HepG2 (cell line): ENCODE results near the gene PPP1R13B. TPM values are rescaled to one million over a fixed set of nuclear protein-coding genes. Genes with fewer than 3 reads are reported as not detected.

Experiments
- ATAC-seq: fragments of 200-7000 bp; cut with Tn5 transposase; 3 replicates; pipeline ENCODE4 v1.9.1; 2020; ENCODE audit warnings: mild to moderate bottlenecking, moderate library complexity
- BruUV-seq: library from RNA; stranded (reverse); fragments of 400-500 nt; replicated peaks from 2 replicates; lab custom pipeline; 2021; lab: Mats Ljungman, UMichigan
- CTCF ChIA-PET: fragments of 300-600 bp; formaldehyde crosslinking; extraction: SDS; loops from one replicate; lab custom pipeline; 2021; ENCODE audit warnings: low total read pairs, inconsistent platforms, low intra/inter-chr PET ratio; lab: Yijun Ruan, JAX
- POLR2A ChIA-PET: fragments of 350-600 bp; sonication (Branson Sonifier 250); formaldehyde crosslinking; loops from one replicate; lab custom pipeline; 2020; ENCODE audit warnings: antibody characterized with exemption, inconsistent platforms; lab: Yijun Ruan, JAX
- DNase-seq: peaks from one replicate; pipeline ENCODE4 v3.0.0-alpha.2; 2015; ENCODE audit warnings: low spot score
- FAIRE-seq: peaks from 3 replicates; lab custom pipeline; 2011; peaks lifted over from hg19 to GRCh38; lab: Jason Lieb, UNC
- H2AFZ ChIP-seq: one replicate; pipeline ENCODE4 v1.6.1; 2011; ENCODE audit warnings: low read length, inconsistent platforms
- H3K27ac ChIP-seq: fragments of 300-600 bp; 3 replicates; pipeline ENCODE4 v1.8.0; 2011; ENCODE audit warnings: mixed run types, mild to moderate bottlenecking, mixed read lengths, low read length, inconsistent platforms; ENCODE audit not compliant: insufficient read depth; ENCODE audit errors: extremely low read length
- H3K27me3 ChIP-seq, 2 experiments: fragments of 200-600 bp in 1 of 2; 2 replicates in 1 of 2; 3 replicates in 1 of 2; pipeline versions ENCODE4 v1.6.0 to v1.8.0; 2011; ENCODE audit warnings: low read length in 2 of 2, mild to moderate bottlenecking in 2 of 2, moderate library complexity in 2 of 2, inconsistent platforms in 1 of 2; ENCODE audit not compliant: insufficient read depth in 2 of 2, control insufficient read depth in 1 of 2
- H3K36me3 ChIP-seq, 2 experiments: fragments of 200-600 bp in 1 of 2; replicated peaks in 1 of 2; 2 replicates in 1 of 2; 3 replicates in 1 of 2; pipeline versions ENCODE4 v1.5.1 to v1.8.0; 2011; ENCODE audit warnings: low read length in 2 of 2, inconsistent platforms in 1 of 2; ENCODE audit not compliant: insufficient read depth in 2 of 2, control insufficient read depth in 1 of 2
- H3K4me1 ChIP-seq: 2 replicates; pipeline ENCODE4 v1.5.1; 2012; ENCODE audit warnings: low read length, inconsistent platforms; ENCODE audit not compliant: insufficient read depth
- H3K4me2 ChIP-seq: 2 replicates; pipeline ENCODE4 v1.6.0; 2011; ENCODE audit warnings: low read depth, low read length, inconsistent platforms
- H3K4me3 ChIP-seq, 3 experiments: fragments of 200-600 bp in 1 of 3; sonication (generic), shearing (Covaris generic) in 1 of 3; replicated peaks in 1 of 3; 2 replicates each; pipeline ENCODE4 v1.5.1; 2011 to 2016; ENCODE audit warnings: low read length in 3 of 3, inconsistent platforms in 2 of 3, low read depth in 2 of 3, mild to moderate bottlenecking in 2 of 3, control low read depth in 1 of 3, mixed read lengths in 1 of 3; ENCODE audit not compliant: insufficient read depth in 1 of 3
- H3K79me2 ChIP-seq: one replicate; pipeline ENCODE4 v1.6.1; 2011; ENCODE audit warnings: low read length, inconsistent platforms; ENCODE audit not compliant: insufficient read depth
- H3K9ac ChIP-seq: 2 replicates; pipeline ENCODE4 v1.6.0; 2011; ENCODE audit warnings: mild to moderate bottlenecking, low read depth, low read length, inconsistent platforms; ENCODE audit not compliant: insufficient read depth
- H3K9me3 ChIP-seq: 2 replicates; pipeline ENCODE4 v1.5.1; 2012; ENCODE audit warnings: mild to moderate bottlenecking, low read length
- H4K20me1 ChIP-seq: 2 replicates; pipeline ENCODE4 v1.6.0; 2011; ENCODE audit warnings: inconsistent platforms, mild to moderate bottlenecking, low read length, moderate library complexity; ENCODE audit not compliant: insufficient read depth
- DZIP1 ChIP-seq: sonication (generic); formaldehyde crosslinking; IDR thresholded peaks from 2 replicates; pipeline ENCODE4 v1.5.0; 2020; ENCODE audit warnings: mild to moderate bottlenecking, missing genetic modification reagents
- GABPB1 ChIP-seq: IDR thresholded peaks from 2 replicates; pipeline ENCODE4 v1.6.1; 2016; ENCODE audit warnings: mild to moderate bottlenecking, missing genetic modification reagents, moderate library complexity, missing compliant biosample characterization
- HIC2 ChIP-seq: sonication (generic); formaldehyde crosslinking; IDR thresholded peaks from 2 replicates; pipeline ENCODE4 v1.9.0; 2022; ENCODE audit warnings: low read depth, missing genetic modification reagents
- HOXA7 ChIP-seq: sonication (generic); formaldehyde crosslinking; IDR thresholded peaks from 2 replicates; pipeline ENCODE4 v1.8.1; 2022; ENCODE audit warnings: mild to moderate bottlenecking, missing genetic modification reagents, moderate library complexity
- NRL ChIP-seq: sonication (generic); formaldehyde crosslinking; IDR thresholded peaks from 2 replicates; pipeline ENCODE4 v1.5.0; 2020; ENCODE audit warnings: missing genetic modification reagents, mild to moderate bottlenecking, moderate library complexity, borderline replicate concordance
- TRIM24 ChIP-seq: sonication (generic); formaldehyde crosslinking; IDR thresholded peaks from 2 replicates; pipeline ENCODE4 v1.8.0; 2022; ENCODE audit warnings: mild to moderate bottlenecking, missing genetic modification reagents
- U2AF1 ChIP-seq: fragments of 200-400 bp; formaldehyde crosslinking; optimal IDR thresholded peaks from 2 replicates; pipeline ENCODE3; 2017; ENCODE audit warnings: mild to moderate bottlenecking, low read depth, low read length
- ZBTB7B ChIP-seq: sonication (generic); formaldehyde crosslinking; IDR thresholded peaks from 2 replicates; pipeline ENCODE4 v1.4.0; 2020; ENCODE audit warnings: missing genetic modification reagents
- ZNF558 ChIP-seq: sonication (generic); formaldehyde crosslinking; IDR thresholded peaks from 2 replicates; pipeline ENCODE4 v1.9.0; 2022; ENCODE audit warnings: mild to moderate bottlenecking, missing genetic modification reagents, borderline replicate concordance
- ZNF629 ChIP-seq: sonication (generic); formaldehyde crosslinking; conservative IDR thresholded peaks from 2 replicates; pipeline ENCODE4 v1.5.0; 2020; ENCODE audit warnings: missing genetic modification reagents
- ZNF672 ChIP-seq: sonication (generic); formaldehyde crosslinking; IDR thresholded peaks from 2 replicates; pipeline ENCODE4 v1.8.1; 2022; ENCODE audit warnings: missing genetic modification reagents
- ZNF770 ChIP-seq: sonication (generic); formaldehyde crosslinking; IDR thresholded peaks from 2 replicates; pipeline ENCODE4 v1.5.0; 2020; ENCODE audit warnings: mild to moderate bottlenecking, missing genetic modification reagents
- ZNF788 ChIP-seq: sonication (generic); formaldehyde crosslinking; IDR thresholded peaks from 2 replicates; pipeline ENCODE4 v1.5.0; 2020; ENCODE audit warnings: mild to moderate bottlenecking, missing genetic modification reagents, borderline replicate concordance
- WGBS: methylation state at CpG from one replicate; pipeline ENCODE4 v1.1.6; 2017; ENCODE audit warnings: low lambda C conversion rate; 5-methylcytosine and 5-hydroxymethylcytosine counted together
- in situ Hi-C: cut with HindIII; loops from 2 replicates; pipeline ENCODE4 v1.10.0; 2017; ENCODE audit warnings: low pct_unique_long_range_greater_than_20kb; ENCODE audit not compliant: extremely low pct_ligation_motif_present
- intact Hi-C: fragments of 100-400 bp; cut with micrococcal nuclease; formaldehyde crosslinking; loops from one replicate; pipeline ENCODE4 v1.10.0; 2022; ENCODE audit not compliant: unreplicated experiment
- polyA plus RNA-seq, 8 experiments: library from polyadenylated mRNA; depleted of rRNA in 3 of 8; stranded (reverse) in 7 of 8; unstranded in 1 of 8; fragments of >200 nt; fragmentation: Illumina TruSeq in 4 of 8; extraction: Trizol in 4 of 8; gene quantifications; 2 replicates each; pipeline versions ENCODE4 v1.2.1 to v1.2.3, GENCODE V29; 2011 to 2016; ENCODE audit warnings: low read depth in 4 of 8, missing spikeins in 1 of 8, mixed read lengths in 1 of 8; ENCODE audit not compliant: insufficient read depth in 1 of 8
- total RNA-seq, 5 experiments: library from RNA; depleted of rRNA; stranded (reverse); fragments of >200 nt; fragmentation: Illumina TruSeq; extraction: Trizol; gene quantifications; 2 replicates each; pipeline ENCODE4 v1.2.3, GENCODE V29; 2016; ENCODE audit warnings: low read depth in 1 of 5
- TF ChIP-seq, protein P1 (sequence below): sonication (generic); IDR thresholded peaks from 2 replicates; pipeline ENCODE4 v1.6.1; 2016; ENCODE audit warnings: low read depth, borderline replicate concordance
- TF ChIP-seq, protein P2 (sequence below): IDR thresholded peaks from 2 replicates; pipeline ENCODE4 v1.6.1; 2018; ENCODE audit warnings: missing genetic modification reagents, mild to moderate bottlenecking, missing compliant biosample characterization

PPP1R13B gene
- total and polyA plus RNA-seq, 2 of the 13 experiments (the other 11 are each of a cell fraction or from before 2014, with no cell fraction given): 4.6 to 9.4 TPM

- BruUV-seq: no TSS peak
- Histone ChIP-seq H3K27me3 (no peaks in the 10 kb centered on the region), H3K36me3 (no peaks in the 10 kb centered on the region), H3K9ac (peak overlapping the region; percentile 67; the same call in 1 of the 2 replicates), H3K9me3 (no peaks in the 10 kb centered on the region), H2AFZ (no peak overlapping the region), H3K4me1 (peaks cover 95% of the 10 kb centered on the region), H3K79me2 (no peaks in the 10 kb centered on the region), H3K4me3 (peak overlapping the region; percentile 46 to 75 (median 56); a peak in 5 of 6 replicates), H4K20me1 (no peaks in the 10 kb centered on the region), H3K27ac (peak overlapping the region; percentile 66), H3K4me2 (peak overlapping the region; percentile 98)
- POLR2A ChIA-PET: interaction anchor here (0.9 to 7.3 kb wide), 6 partner anchors 9 to 38 kb away, joined by 3 to 195 read pairs (median 6); no protein-coding TSS in a partner anchor
- intact Hi-C loops: loop anchor here (1.0 kb wide), 1 partner anchor 21 kb away; no protein-coding TSS in a partner anchor
- 54% methylated on average over 11 of the region's 15 CpGs for WGBS
- FAIRE-seq (no peak), ATAC-seq (peak; percentile 2; the same call in 2 of the 3 replicates), DNase-seq (no peak)
- CTCF ChIA-PET: no interaction called here
- in situ Hi-C loops: no loop called here
- TF ChIP-seq HIC2 (CRISPR knock-in tag) (peak; percentile 28; the same call in 1 of the 2 replicates), ZNF558 (CRISPR knock-in tag) (no peak), GABPB1 (CRISPR knock-in tag) (0 out of 2 replicates have a peak, but pooled peaks have one; percentile 8), U2AF1 (peak; percentile 42), TRIM24 (no peak), ZBTB7B (CRISPR knock-in tag) (peak; percentile 53; the same call in 1 of the 2 replicates), HOXA7 (CRISPR knock-in tag) (no peak), ZNF672 (CRISPR knock-in tag) (no peak), ZNF770 (CRISPR knock-in tag) (peak; percentile 47; the same call in 1 of the 2 replicates), DZIP1 (CRISPR knock-in tag) (no peak), NRL (CRISPR knock-in tag) (0 out of 2 replicates have a peak, but pooled peaks have one; percentile 37), ZNF788 (CRISPR knock-in tag) (no peak), ZNF629 (CRISPR knock-in tag) (no peak)
- TF ChIP-seq, protein P1, sequence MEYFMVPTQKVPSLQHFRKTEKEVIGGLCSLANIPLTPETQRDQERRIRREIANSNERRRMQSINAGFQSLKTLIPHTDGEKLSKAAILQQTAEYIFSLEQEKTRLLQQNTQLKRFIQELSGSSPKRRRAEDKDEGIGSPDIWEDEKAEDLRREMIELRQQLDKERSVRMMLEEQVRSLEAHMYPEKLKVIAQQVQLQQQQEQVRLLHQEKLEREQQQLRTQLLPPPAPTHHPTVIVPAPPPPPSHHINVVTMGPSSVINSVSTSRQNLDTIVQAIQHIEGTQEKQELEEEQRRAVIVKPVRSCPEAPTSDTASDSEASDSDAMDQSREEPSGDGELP: 0 out of 2 replicates have a peak, but pooled peaks have one; percentile 1
- TF ChIP-seq, protein P2, sequence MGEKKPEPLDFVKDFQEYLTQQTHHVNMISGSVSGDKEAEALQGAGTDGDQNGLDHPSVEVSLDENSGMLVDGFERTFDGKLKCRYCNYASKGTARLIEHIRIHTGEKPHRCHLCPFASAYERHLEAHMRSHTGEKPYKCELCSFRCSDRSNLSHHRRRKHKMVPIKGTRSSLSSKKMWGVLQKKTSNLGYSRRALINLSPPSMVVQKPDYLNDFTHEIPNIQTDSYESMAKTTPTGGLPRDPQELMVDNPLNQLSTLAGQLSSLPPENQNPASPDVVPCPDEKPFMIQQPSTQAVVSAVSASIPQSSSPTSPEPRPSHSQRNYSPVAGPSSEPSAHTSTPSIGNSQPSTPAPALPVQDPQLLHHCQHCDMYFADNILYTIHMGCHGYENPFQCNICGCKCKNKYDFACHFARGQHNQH (CRISPR knock-in tag): no peak
Measured at GRCh38 chr14:103891667-103892215, 44.4 kb upstream of the PPP1R13B start.
